Fibroblast of mammary gland (primary cell): ENCODE results near the gene TSPAN11.
A peak's percentile ranks its signal among the peaks of the same experiment; 100 is the strongest.
"Not testable (repeated sequence)": the region's sequence is repeated elsewhere in the genome, so short reads cannot be mapped to it uniquely, and the experiment has no call there.

Experiments used
- DNase-seq: peaks from one replicate; pipeline ENCODE4 v3.0.0-alpha.2; 2010; ENCODE audit warnings: low read depth
- H3K4me3 ChIP-seq: 2 replicates; pipeline ENCODE4 v1.5.1; 2011; ENCODE audit warnings: low read depth, mild to moderate bottlenecking, low read length, moderate library complexity; ENCODE audit not compliant: control insufficient read depth
- CTCF ChIP-seq: conservative IDR thresholded peaks from 2 replicates; pipeline ENCODE4 v1.5.1; 2011; ENCODE audit warnings: low read depth, low read length, inconsistent platforms; ENCODE audit not compliant: control insufficient read depth, insufficient read depth

Gene TSPAN11

GRCh38 chr12:30884799-30885198 lies 41.7 kb upstream of the TSPAN11 start:
- H3K4me3 ChIP-seq: no peak overlapping the region
- no peak for DNase-seq
- no peak for TF ChIP-seq CTCF

- no peak for DNase-seq
- TF ChIP-seq CTCF: no peak
- no peak overlapping the region for H3K4me3 ChIP-seq
Observed at GRCh38 chr12:30885321-30885720, 41.2 kb upstream of the TSPAN11 start.

- no peak for TF ChIP-seq CTCF
- H3K4me3 ChIP-seq: no peak overlapping the region
Observed at GRCh38 chr12:30887226-30887625, 39.3 kb upstream of the TSPAN11 start.

GRCh38 chr12:30888241-30888640 lies 38.3 kb upstream of the TSPAN11 start:
- TF ChIP-seq CTCF: no peak
- DNase-seq: no peak
- H3K4me3 ChIP-seq: no peak overlapping the region

More at GRCh38 chr12:30887226-30887625, 39.3 kb upstream of the TSPAN11 start:
- no peak for DNase-seq

GRCh38 chr12:30894531-30894930 lies 32.0 kb upstream of the TSPAN11 start:
- DNase-seq, H3K4me3 ChIP-seq: not testable (repeated sequence)

- no peak for TF ChIP-seq CTCF
- DNase-seq: peak; percentile 61
- H3K4me3 ChIP-seq: no peak overlapping the region
Observed at GRCh38 chr12:30896461-30896860, 30.1 kb upstream of the TSPAN11 start.

- TF ChIP-seq CTCF: no peak
- H3K4me3 ChIP-seq: no peak overlapping the region
- peak; percentile 26 for DNase-seq
Observed at GRCh38 chr12:30898846-30899245, 27.7 kb upstream of the TSPAN11 start.
